Measurements from ENCODE around the gene OR7D4.
"Not testable (repeated sequence)": the region's sequence is repeated elsewhere in the genome, so short reads cannot be mapped to it uniquely, and the experiment has no call there.

OR7D4 gene

GRCh38 chr19:9219489-9219888, at the start of gene OR7D4:
TSS of gene OR7D4 (minus strand) at chr19:9219589. CDS start at chr19:9214837, 4,752 bp downstream.
- no peak for DNase-seq (ENCODE audit: extremely low read depth, low read depth)
- no peak for TF ChIP-seq CTCF (IDR thresholded peaks at IDR 0.05; ENCODE audit: low read depth, low read length)

GRCh38 chr19:9251236-9251635, 31.8 kb upstream of the OR7D4 start:
- no peak for DNase-seq (ENCODE audit: extremely low read depth, low read depth)
- no peak for TF ChIP-seq CTCF (IDR thresholded peaks at IDR 0.05; ENCODE audit: low read depth, low read length)

GRCh38 chr19:9250630-9251029, 31.2 kb upstream of the OR7D4 start, which contains the start of gene OR7E24:
TSS of gene OR7E24 (plus strand) at chr19:9250930. CDS start at chr19:9251044, 114 bp downstream.
- TF ChIP-seq CTCF (IDR thresholded peaks at IDR 0.05; ENCODE audit: low read depth, low read length), result no peak
- no peak for DNase-seq (ENCODE audit: extremely low read depth, low read depth)

- peak; percentile 83 for TF ChIP-seq CTCF (IDR thresholded peaks at IDR 0.05; ENCODE audit: low read depth, low read length)
- DNase-seq (ENCODE audit: extremely low read depth, low read depth), result peak; percentile 27
Measured at GRCh38 chr19:9205501-9206113, 13.8 kb downstream of the OR7D4 start.

- not testable (repeated sequence) for DNase-seq (ENCODE audit: extremely low read depth, low read depth)
Measured at GRCh38 chr19:9198044-9198443, 21.3 kb downstream of the OR7D4 start.

- no peak for DNase-seq (ENCODE audit: extremely low read depth, low read depth)
- TF ChIP-seq CTCF (IDR thresholded peaks at IDR 0.05; ENCODE audit: low read depth, low read length), result no peak
Measured at GRCh38 chr19:9189535-9189934, 29.9 kb downstream of the OR7D4 start.

- no peak for TF ChIP-seq CTCF (IDR thresholded peaks at IDR 0.05; ENCODE audit: low read depth, low read length)
- DNase-seq (ENCODE audit: extremely low read depth, low read depth), result no peak
Measured at GRCh38 chr19:9187191-9187590, 32.2 kb downstream of the OR7D4 start.

GRCh38 chr19:9183000-9183399, 36.4 kb downstream of the OR7D4 start:
- DNase-seq (ENCODE audit: extremely low read depth, low read depth), result no peak
- TF ChIP-seq CTCF (IDR thresholded peaks at IDR 0.05; ENCODE audit: low read depth, low read length), result no peak

Measured in AG09319 (cell line).